ENCODE results near the gene SSUH2.
A peak's percentile ranks its signal among the peaks of the same experiment; 100 is the strongest.

SSUH2 gene

DNA sequence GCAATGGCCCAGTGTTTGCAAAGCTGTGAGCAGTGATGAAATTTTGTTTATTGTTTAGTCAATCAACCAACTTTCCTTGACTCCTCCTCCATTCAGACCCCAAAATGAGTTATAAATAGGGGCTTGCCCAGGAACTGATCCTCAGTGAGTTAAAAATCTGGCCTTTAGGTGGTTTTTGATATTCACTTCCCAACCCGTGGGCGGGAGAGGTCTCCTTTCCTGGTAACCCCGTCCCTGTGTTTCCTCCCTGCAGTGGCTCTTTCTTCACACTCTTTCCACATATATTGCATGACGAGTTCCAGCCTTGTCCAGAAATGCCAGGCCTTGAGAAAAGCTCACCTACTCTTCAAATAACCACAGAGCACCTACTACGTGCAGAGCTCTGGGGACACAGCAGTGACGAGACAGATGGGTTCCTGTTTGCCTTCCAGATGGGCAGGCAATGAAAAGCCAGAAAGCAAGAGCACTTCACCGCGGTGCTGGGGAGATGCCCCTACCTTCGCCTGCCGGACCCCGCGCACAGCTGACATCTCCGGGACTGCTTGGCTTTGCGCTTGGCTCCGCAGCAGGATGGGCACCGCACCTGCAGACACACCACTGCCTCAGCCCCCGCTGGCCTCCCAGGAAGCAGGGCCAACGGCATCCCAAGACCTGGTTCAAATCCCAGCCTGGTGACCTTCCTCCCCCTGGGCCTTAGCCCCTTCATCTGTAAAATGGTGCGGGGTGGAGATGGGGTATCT lies 17.2 kb downstream of the SSUH2 start:
- DNase-seq: no peak
- Histone ChIP-seq H3K4me3 (ENCODE audit: low read depth, low read length) (no peak overlapping the region), H3K36me3 (no peaks in the 10 kb centered on the region), H3K27me3 (ENCODE audit: insufficient read depth, low read depth, severe bottlenecking) (no peaks in the 10 kb centered on the region), H3K9me3 (ENCODE audit: severe bottlenecking) (no peaks in the 10 kb centered on the region), H3K27ac (no peak overlapping the region)
- TF ChIP-seq, protein P1, sequence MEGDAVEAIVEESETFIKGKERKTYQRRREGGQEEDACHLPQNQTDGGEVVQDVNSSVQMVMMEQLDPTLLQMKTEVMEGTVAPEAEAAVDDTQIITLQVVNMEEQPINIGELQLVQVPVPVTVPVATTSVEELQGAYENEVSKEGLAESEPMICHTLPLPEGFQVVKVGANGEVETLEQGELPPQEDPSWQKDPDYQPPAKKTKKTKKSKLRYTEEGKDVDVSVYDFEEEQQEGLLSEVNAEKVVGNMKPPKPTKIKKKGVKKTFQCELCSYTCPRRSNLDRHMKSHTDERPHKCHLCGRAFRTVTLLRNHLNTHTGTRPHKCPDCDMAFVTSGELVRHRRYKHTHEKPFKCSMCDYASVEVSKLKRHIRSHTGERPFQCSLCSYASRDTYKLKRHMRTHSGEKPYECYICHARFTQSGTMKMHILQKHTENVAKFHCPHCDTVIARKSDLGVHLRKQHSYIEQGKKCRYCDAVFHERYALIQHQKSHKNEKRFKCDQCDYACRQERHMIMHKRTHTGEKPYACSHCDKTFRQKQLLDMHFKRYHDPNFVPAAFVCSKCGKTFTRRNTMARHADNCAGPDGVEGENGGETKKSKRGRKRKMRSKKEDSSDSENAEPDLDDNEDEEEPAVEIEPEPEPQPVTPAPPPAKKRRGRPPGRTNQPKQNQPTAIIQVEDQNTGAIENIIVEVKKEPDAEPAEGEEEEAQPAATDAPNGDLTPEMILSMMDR (IDR thresholded peaks at IDR 0.05; ENCODE audit: low read depth, low read length): no peak

DNA sequence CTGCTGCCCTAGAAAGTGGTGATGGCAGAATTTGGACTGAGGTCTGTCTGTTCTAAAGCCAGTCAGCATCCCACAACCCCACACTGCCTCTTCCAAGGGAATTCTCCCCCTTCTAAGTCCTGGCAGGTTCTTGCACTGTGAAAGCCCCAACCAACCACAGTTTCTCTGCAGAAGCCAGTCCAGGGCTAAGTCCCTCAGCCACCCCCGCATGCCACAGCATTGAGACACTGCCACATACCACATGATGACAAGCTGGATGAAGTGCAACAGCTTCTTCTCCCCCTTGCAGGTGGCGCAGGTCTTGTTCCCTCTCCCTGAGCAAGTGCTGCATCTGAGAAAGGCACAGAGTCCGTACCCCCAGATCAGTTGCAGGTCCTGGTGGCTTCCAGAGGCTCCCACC lies 18.6 kb downstream of the SSUH2 start:
- no peak overlapping the region for H3K27ac ChIP-seq
- no peak for DNase-seq
- TF ChIP-seq, protein P1 (IDR thresholded peaks at IDR 0.05; ENCODE audit: low read depth, low read length): no peak

DNA sequence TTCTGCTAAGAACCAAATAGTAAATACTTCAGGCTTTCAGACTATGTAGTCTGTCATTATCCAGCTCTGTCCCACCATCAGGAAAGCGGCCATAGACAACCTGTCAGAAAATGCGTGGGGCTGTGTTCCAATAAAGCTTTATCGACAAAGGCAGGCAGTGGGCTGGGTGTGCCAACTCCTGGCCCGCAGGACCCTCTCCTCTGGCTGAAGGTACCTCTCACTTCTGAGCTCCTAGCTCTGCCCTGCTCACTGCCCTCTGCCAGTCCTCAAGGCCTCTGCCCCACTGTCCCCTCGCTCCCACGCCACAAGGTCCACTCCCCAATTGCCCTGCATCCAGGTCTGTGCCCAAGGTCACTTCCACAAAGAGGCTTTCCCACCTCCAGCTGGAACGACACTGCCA lies 20.0 kb downstream of the SSUH2 start:
- DNase-seq: no peak
- no peaks in the 10 kb centered on the region for H3K27me3 ChIP-seq (ENCODE audit: insufficient read depth, low read depth, severe bottlenecking)

More for the DNA sequence above, 18.6 kb downstream of the SSUH2 start:
- no peaks in the 10 kb centered on the region for H3K9me3 ChIP-seq (ENCODE audit: severe bottlenecking)
- no peak overlapping the region for H3K4me3 ChIP-seq (ENCODE audit: low read depth, low read length)
- H3K27me3 ChIP-seq (ENCODE audit: insufficient read depth, low read depth, severe bottlenecking): no peaks in the 10 kb centered on the region
- H3K36me3 ChIP-seq: no peaks in the 10 kb centered on the region

DNA sequence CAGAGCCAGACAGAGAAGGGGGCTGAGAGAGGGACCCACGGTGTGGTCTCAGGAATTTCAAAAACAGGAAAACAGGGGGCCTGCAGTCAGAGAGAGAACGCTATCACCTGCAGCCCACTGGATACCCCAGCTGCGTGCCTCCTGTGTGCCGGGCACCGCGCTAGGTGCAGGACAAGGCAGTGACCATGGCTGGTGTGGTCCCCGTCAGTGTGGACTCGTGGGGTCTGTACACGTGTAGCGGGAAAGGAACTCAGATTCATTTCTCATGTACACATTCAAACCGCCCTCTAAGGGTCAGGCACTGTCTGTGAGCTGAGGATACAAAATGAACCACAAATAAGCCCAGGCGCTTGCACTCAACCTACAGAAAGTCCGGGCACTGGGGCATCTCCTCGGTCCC lies 20.9 kb downstream of the SSUH2 start:
- TF ChIP-seq, protein P1 (IDR thresholded peaks at IDR 0.05; ENCODE audit: low read depth, low read length): no peak
- no peaks in the 10 kb centered on the region for H3K36me3 ChIP-seq
- no peaks in the 10 kb centered on the region for H3K27me3 ChIP-seq (ENCODE audit: insufficient read depth, low read depth, severe bottlenecking)
- no peaks in the 10 kb centered on the region for H3K9me3 ChIP-seq (ENCODE audit: severe bottlenecking)
- H3K4me3 ChIP-seq (ENCODE audit: low read depth, low read length): no peak overlapping the region
- no peak for DNase-seq
- H3K27ac ChIP-seq: peak overlapping the region; percentile 51; the same call in 1 of the 2 replicates

More for the DNA sequence above, 20.0 kb downstream of the SSUH2 start:
- Histone ChIP-seq H3K36me3 (no peaks in the 10 kb centered on the region), H3K27ac (no peak overlapping the region), H3K9me3 (ENCODE audit: severe bottlenecking) (no peaks in the 10 kb centered on the region), H3K4me3 (ENCODE audit: low read depth, low read length) (no peak overlapping the region)
- TF ChIP-seq, protein P1 (IDR thresholded peaks at IDR 0.05; ENCODE audit: low read depth, low read length): no peak

DNA sequence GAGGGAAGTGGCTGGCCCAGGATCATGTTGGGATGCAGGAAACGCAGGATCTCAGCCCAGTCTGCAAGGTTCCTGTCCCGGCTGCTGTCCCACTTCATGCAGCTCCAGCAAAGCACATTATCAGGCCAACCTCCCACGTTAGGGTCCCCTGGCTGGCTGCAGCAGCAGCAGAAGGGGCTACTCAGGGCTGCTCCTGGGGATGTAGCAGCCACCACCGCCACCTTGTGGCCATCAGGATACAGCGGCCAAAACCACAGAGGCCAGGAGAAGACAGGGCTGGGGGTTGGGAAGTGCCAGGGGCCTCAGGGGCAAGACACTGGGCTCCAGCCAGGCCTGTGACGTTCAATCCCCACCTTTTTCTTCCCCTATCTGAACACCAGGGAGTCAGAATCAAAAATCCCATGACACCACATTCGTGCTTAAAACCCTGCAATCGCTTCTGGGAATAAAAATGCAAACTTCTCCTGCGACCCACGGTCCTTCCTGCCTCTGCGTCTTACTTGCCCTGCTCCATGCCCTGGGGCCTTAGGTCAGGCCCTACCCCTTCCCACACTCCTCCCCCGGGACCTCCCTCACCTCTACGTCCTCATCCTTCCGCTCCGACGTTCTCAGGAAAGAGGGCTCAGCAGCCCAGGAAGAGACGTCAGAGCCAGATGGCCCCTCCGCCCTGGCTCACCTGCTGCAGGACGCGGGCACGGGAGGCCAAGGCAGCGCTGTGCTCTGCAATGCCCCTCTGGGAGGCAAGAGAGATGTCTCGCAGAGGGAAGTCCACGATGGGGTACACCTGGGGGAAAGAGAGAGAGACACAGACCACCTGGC lies 21.5 kb downstream of the SSUH2 start:
- peak; percentile 84 for DNase-seq
- Histone ChIP-seq H3K27me3 (ENCODE audit: insufficient read depth, low read depth, severe bottlenecking) (no peaks in the 10 kb centered on the region), H3K36me3 (no peaks in the 10 kb centered on the region), H3K27ac (peak overlapping the region; percentile 51), H3K9me3 (ENCODE audit: severe bottlenecking) (no peaks in the 10 kb centered on the region), H3K4me3 (ENCODE audit: low read depth, low read length) (peak overlapping the region; percentile 27)
- TF ChIP-seq, protein P1 (IDR thresholded peaks at IDR 0.05; ENCODE audit: low read depth, low read length): peak; percentile 94

Data from WERI-Rb-1 (cell line).